Epithelial cell of prostate (primary cell): Measurements from ENCODE around the gene ARPP21.

Experiments used
- DNase-seq: peaks from one replicate; pipeline ENCODE4 v3.0.0-alpha.2; 2011; ENCODE audit warnings: low read depth, low spot score
- H3K27ac ChIP-seq: fragments of 450-650 bp; 2 replicates; pipeline ENCODE4 v1.5.1; 2017; ENCODE audit warnings: mild to moderate bottlenecking

ARPP21 gene

GRCh38 chr3:35640190-35641165 lies 1.2 kb downstream of the ARPP21 start:
- no peak for DNase-seq
- H3K27ac ChIP-seq = no peak overlapping the region

DNA sequence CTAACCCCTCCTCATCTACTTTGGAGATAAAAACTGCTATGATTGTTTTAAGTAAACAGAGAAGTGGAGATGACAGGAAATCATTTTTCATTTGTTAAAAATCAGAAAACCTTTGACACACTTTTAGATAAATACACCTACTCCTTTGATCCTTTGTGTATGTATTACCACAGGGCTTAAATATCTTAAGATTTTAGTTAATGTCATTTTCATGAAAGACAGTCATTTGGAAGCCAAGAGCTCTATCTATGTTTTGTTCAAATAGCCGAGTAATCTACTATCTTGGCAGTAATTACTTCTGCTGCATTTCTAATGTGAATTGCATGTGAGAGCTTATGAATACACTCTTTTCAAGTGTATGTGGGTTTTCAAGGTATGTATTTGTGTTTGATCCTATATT lies 2.0 kb downstream of the ARPP21 start:
- no peak for DNase-seq
- no peak overlapping the region for H3K27ac ChIP-seq

DNA sequence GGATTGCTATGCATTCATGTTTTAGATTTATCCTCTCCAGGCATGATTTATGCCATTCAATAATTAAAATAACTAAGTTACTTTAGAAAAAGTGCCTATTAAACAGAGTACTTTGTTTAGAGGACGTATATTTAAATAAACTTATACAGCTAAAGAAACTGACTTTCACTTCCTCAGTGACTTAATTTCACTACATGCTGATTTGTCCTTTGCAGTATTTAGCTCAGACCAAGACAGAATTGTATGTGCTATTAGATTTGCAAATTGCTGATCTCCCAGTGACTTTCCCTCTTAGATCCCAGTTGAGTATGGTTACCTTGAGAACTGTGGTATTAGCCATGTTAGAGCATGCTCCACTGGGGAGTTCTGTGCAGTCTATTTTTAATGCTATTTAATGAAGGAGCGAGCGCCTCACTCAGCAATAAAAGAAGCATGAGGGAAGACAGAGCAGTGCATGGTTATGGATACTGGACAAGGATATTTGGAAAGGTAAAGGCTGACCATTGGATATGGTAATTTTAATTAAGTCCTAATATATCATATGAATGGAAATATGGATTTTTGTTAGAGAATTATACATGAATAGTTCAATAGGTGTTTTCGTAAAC lies 2.7 kb downstream of the ARPP21 start:
- H3K27ac ChIP-seq = no peak overlapping the region
- no peak for DNase-seq

DNA sequence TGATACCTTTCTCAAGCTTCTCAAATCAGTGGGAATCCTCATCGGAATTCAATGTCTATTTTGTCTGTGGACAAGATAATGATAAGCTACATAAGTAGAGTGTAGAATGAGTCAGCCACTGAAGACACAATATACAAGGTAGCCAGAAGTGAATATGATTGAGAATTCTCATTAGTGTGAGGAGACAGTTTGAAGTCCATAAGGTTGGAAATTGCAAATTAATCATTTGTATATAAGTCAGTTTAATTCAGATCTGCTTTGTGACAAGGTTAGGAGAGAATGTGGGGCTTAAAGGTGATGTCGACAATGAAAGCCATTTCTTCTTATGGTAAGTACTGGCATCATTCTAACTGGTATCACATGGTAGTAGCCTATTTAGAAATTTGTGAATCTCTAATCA lies 4.2 kb downstream of the ARPP21 start:
- no peak for DNase-seq
- H3K27ac ChIP-seq = no peak overlapping the region

DNA sequence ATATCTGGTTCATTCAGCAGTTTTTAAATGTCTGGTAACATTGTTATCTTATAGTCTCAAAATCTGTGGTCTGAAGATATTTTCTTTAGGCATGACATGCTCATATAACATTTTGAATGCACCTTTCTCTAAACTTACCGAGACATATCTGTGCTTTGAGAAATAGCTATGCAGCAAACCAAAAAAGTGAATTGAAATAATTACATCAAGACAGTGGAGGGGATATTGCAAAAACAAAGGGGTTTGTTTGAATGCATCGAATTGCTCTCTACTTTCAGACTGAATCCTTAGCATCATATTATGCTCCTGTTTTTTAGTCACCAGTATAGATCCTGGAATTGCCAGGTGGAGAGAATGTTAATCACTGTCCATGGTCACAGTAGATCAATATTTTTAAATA lies 5.1 kb downstream of the ARPP21 start:
- no peak overlapping the region for H3K27ac ChIP-seq
- DNase-seq = no peak

GRCh38 chr3:35645189-35645588 lies 5.9 kb downstream of the ARPP21 start:
- no peak for DNase-seq
- no peak overlapping the region for H3K27ac ChIP-seq

- DNase-seq = no peak
These were observed 6.8 kb downstream of the ARPP21 start for GRCh38 chr3:35646081-35646480.

DNA sequence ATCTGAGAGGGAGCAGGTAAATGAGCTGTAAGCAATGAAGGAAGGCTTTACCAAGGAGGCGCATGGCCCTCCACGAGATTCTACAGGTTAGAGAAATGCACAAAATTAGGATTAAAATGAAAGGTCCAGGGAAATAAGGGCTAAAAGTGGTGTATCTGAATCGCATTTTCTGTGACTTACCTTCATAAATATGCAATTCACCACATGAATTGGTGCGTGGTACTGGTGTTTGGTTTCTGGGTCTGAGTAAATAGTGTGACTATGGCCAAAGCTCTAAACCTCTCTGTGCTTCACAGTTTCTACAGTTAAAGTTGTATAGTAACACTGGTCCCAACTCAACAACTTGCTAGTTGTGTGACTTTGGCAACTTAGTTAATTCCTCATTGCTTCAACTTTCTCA lies 8.1 kb downstream of the ARPP21 start:
- DNase-seq = no peak
- H3K27ac ChIP-seq = no peak overlapping the region

More at GRCh38 chr3:35646081-35646480, 6.8 kb downstream of the ARPP21 start:
- H3K27ac ChIP-seq = no peak overlapping the region

DNA sequence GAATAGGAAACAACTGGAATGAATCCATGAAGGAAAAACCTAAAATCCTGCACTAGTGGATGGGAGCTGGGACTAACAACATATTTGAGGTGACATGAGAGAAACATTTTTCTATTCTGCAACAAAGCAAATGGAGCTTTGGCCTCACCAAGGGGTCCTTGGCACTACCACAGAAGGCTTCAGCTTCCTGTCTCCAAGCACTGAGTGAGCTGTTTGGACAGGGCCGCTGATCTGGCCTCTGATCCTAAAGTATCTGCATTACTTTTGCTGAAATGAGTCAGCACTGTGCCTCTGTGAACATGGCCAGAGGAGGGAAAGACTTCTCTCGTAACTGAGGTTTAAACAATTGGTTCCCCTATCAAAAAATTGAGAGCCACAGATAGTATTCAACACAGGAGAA lies 9.0 kb downstream of the ARPP21 start:
- DNase-seq = no peak
- no peak overlapping the region for H3K27ac ChIP-seq

- DNase-seq = no peak
These were observed 10.1 kb downstream of the ARPP21 start for GRCh38 chr3:35649405-35649804.

GRCh38 chr3:35651426-35651825 lies 12.1 kb downstream of the ARPP21 start:
- H3K27ac ChIP-seq = no peak overlapping the region
- no peak for DNase-seq

More at GRCh38 chr3:35649405-35649804, 10.1 kb downstream of the ARPP21 start:
- H3K27ac ChIP-seq = no peak overlapping the region

GRCh38 chr3:35651851-35652250 lies 12.5 kb downstream of the ARPP21 start:
- DNase-seq = peak; percentile 6
- no peak overlapping the region for H3K27ac ChIP-seq

DNA sequence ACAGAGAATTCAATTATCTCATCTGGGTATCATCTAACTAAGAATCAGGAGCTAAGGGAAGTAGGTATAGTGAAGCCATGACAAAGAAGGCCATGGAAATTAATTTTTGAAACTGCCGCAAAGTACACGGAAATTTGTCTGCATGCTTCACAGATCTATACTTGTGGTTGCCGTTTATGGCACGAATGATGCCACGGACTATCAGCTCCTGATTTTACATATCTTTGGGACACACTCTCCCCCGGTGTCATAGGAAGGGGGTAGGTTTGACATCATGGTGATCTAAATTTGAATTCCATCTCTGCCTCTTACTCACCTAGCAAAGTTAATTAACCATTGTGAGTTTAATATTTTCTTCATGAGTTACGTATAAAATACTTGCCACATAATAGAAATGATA lies 14.0 kb downstream of the ARPP21 start:
- H3K27ac ChIP-seq = no peak overlapping the region
- no peak for DNase-seq

DNA sequence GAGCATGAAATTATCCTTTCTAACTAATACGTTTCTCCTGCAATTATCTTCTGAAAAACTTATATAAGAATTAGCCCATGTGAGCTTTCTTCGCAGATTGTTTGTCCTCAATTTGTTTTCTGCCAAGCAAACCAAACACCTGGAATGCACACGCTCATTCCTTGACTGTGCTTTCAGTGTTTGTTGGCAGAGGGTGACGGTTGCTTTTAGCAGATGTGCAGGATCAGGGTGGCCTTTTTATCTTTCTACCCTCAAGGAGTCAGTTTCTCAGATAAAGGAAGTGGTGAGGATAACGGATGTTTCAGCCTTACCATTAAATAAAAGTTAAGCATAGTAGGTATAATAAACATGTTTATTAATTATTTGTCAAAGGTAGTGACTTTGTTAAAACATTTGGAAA lies 15.2 kb downstream of the ARPP21 start:
- no peak for DNase-seq
- H3K27ac ChIP-seq = no peak overlapping the region

GRCh38 chr3:35658686-35659085 lies 19.4 kb downstream of the ARPP21 start:
- DNase-seq = no peak
- H3K27ac ChIP-seq = no peak overlapping the region

DNA sequence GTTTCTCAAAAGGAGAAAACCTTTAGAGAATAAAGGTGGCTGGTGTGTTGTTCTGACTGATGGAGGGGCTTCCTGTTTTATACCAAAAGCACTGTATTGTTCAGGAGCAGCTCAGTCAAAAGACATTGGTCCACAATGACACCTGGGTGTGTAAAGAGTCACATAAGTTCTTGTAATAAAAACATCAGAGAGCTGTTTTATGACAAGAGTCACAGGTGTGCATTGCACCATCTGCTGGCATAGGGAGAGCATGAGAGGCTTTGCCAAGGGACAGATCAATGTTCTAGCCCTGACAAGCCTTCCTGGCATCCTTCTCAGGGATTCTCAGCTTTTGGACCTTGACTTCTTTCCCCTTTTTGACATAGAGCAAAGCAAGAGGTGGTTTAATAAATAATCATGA lies 20.4 kb downstream of the ARPP21 start:
- H3K27ac ChIP-seq = no peak overlapping the region
- DNase-seq = peak; percentile 5

GRCh38 chr3:35663471-35663870 lies 24.1 kb downstream of the ARPP21 start:
- no peak overlapping the region for H3K27ac ChIP-seq
- DNase-seq = no peak

DNA sequence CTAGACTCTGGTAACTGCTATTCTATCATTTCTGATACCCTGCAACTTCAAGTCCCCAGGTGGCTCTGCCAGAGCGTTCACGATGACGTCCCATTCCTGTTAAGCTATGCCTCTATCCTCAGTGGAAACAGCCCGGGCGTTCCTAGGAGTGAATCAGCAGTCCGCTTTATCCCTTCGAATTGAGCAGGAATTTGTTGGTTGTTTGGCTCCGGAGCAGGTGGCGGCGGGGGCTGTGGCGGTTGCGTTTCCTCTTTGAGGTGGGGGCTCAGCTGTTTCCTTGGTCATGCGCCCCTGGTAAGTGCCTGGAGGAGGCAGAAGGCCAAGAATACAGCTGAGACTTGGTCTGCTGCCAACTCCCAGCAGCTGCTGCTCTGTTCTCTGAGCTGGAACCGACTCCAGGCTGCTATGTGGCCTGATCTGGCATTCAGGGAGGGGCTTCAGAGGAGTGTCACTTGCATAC lies 25.2 kb downstream of the ARPP21 start:
- DNase-seq = no peak
- no peak overlapping the region for H3K27ac ChIP-seq

DNA sequence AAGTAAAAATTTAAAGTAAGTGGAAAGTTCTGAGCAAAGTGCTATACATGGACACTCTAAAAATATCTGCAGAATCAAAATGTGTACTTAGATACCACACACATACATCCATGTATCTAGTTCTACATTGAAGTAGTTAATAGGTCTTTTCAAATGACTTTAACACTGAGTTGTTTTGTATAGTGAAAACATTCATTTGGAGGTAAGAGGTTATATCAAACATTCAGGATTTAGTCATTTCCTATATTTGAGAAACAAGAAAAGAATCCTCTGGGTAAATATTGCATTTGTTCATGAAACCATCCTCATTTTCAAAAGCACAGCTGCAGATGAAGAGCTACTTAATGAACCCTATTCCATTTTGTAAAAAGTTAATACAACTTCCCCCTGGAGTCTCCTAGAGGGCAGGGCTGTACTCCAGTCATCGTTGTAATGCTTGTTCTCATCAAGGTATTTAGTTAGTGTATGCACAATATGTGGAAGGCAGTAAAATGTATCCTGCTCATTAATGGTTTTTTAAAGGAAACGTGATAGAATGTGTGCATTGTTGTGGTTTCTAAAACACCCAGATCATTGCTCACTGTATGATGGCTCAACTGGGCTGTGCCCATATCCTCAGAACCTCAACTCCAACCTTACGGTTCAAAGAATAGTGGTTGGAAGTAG lies 26.2 kb downstream of the ARPP21 start:
- no peak for DNase-seq
- H3K27ac ChIP-seq = no peak overlapping the region

DNA sequence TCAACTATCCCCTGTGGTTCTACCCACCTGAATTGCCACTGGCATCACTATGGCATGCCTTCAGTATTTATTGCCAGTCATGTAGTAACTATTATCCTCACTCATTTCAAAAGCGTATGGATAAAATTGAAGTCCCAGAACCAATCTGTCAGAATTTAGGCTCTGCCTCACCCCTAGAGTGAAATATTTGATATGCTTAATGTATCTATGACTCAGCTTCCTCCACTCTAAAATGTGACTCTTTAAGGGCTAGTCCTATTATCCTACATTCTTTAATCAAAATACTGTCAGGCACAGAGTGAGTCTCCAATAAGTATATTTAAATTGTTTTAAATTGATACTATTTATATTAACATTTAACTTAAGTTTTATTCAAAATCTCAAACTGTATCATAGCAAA lies 27.6 kb downstream of the ARPP21 start:
- H3K27ac ChIP-seq = no peak overlapping the region
- no peak for DNase-seq

GRCh38 chr3:35670408-35670965 lies 31.2 kb downstream of the ARPP21 start:
- H3K27ac ChIP-seq = no peak overlapping the region
- DNase-seq = no peak
